ENCODE measurements around the gene BID. TPM values are rescaled to one million over a fixed set of nuclear protein-coding genes. Genes with fewer than 3 reads are reported as not detected.

BID gene
- total RNA-seq, 1 donor from 2014 or later = 24.6 TPM

DNA sequence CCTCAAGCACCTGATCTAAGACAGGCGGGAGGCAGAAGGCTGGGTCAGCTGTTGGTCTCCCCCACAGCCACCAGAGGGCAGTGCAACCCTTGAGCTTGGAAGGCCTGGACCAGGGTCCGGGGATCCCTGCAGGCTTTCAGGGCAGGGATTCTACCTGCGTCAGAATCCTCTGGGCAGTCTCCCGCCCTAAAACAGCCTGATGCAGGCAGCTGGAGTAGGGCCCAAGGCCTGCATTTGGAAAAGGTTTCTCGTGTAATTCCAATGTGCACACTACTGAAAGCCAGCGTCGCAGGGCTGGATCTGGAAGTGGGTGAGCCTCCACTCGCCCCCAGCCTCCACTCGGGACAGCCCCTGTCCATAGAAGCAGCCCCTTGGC, 31.8 kb downstream of the BID start:
- Mint-ChIP-seq H3K4me1 (ENCODE audit: low read depth) (no peaks in the 10 kb centered on the region), H3K4me3 (ENCODE audit: low read depth) (no peak overlapping the region)

DNA sequence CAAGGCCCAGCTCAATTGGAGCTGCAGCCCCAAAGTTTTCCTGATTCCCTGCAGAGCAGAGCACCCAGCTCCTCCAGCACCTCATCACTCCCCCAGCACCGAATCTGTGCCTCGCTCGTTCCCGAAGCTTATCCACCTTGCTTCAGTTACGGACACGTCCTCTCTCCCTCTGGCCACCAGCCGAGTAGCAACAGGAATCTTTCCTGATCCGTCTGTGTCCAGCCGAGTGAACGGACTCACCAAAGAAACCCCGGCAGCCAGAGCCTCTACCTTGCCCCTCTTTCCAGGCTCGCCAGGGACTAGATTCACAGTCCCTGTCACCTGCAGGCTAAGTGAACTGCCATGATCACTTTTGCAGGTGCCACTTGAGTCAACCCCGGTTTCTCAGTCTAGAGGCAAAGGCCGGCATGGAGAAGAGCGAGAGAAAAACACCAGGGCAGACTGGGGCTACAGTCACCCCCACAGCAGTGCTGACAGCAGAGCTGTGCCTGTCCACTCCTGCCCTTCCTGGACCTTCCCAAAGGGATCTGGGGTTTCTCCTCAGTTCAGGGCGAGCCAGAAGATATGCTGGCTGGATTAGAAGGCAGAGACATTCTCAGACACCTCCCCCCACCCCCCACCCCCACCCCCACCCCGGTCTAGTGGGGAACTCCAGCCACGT, 32.3 kb downstream of the BID start:
- H3K27me3 Mint-ChIP-seq = no peaks in the 10 kb centered on the region
- no peaks in the 10 kb centered on the region for H3K4me1 Mint-ChIP-seq (ENCODE audit: low read depth)
- H3K4me3 Mint-ChIP-seq (ENCODE audit: low read depth) = no peak overlapping the region
- no peaks in the 10 kb centered on the region for H3K9me3 Mint-ChIP-seq (ENCODE audit: low read depth)
- DNase-seq (ENCODE audit: low spot score, unreplicated experiment) = no peak
- H3K27ac Mint-ChIP-seq = no peak overlapping the region
- H3K36me3 Mint-ChIP-seq (ENCODE audit: insufficient read depth) = peaks cover 2% of the 10 kb centered on the region
- TF ChIP-seq, protein P1, sequence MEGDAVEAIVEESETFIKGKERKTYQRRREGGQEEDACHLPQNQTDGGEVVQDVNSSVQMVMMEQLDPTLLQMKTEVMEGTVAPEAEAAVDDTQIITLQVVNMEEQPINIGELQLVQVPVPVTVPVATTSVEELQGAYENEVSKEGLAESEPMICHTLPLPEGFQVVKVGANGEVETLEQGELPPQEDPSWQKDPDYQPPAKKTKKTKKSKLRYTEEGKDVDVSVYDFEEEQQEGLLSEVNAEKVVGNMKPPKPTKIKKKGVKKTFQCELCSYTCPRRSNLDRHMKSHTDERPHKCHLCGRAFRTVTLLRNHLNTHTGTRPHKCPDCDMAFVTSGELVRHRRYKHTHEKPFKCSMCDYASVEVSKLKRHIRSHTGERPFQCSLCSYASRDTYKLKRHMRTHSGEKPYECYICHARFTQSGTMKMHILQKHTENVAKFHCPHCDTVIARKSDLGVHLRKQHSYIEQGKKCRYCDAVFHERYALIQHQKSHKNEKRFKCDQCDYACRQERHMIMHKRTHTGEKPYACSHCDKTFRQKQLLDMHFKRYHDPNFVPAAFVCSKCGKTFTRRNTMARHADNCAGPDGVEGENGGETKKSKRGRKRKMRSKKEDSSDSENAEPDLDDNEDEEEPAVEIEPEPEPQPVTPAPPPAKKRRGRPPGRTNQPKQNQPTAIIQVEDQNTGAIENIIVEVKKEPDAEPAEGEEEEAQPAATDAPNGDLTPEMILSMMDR (IDR thresholded peaks at IDR 0.05; ENCODE audit: unreplicated experiment) = no peak

More for the DNA sequence above, 31.8 kb downstream of the BID start:
- no peaks in the 10 kb centered on the region for H3K9me3 Mint-ChIP-seq (ENCODE audit: low read depth)
- no peaks in the 10 kb centered on the region for H3K27me3 Mint-ChIP-seq
- H3K27ac Mint-ChIP-seq = peak overlapping the region; percentile 67
- TF ChIP-seq, protein P1 (IDR thresholded peaks at IDR 0.05; ENCODE audit: unreplicated experiment) = peak; percentile 84
- peaks cover 2% of the 10 kb centered on the region for H3K36me3 Mint-ChIP-seq (ENCODE audit: insufficient read depth)
- peak; percentile 79 for DNase-seq (ENCODE audit: low spot score, unreplicated experiment)

DNA sequence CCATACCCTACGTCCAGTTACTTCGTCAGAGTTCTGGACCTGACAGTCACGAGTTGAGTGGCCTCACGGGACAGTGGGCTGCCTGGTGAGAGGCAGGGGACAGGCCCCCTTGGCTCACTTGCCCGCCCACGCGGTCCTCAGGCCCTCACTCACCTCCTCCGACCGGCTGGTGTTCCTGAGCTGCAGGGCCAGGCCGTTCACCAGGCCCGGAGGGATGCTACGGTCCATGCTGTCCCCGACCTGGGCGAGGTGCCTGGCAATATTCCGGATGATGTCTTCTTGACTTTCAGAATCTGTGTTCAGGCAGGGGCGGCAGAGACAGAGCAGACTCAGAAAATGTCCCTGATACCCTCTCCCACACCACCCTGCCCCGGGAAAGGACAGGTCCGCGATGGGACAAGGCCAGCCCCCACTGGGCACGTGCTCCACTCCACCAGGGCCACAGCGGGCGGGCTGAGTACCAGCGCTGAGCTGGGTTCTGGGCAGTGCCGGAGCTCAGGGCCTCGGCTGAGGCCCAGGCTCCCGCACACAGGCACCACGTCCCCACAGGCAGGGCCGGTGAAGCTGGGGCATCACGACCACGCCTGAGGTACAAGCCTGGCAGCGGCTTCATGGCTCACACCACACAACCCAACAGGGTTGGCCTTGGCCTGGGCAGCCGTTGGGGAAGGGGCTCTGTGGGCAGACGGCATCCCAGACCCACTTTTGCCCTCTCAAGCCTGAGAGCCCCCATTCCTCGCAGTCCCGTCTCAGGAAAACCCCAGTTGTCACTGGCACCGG, 34.9 kb downstream of the BID start:
- TF ChIP-seq, protein P1 (IDR thresholded peaks at IDR 0.05; ENCODE audit: unreplicated experiment) = no peak
- Mint-ChIP-seq H3K9me3 (ENCODE audit: low read depth) (no peaks in the 10 kb centered on the region), H3K27me3 (no peaks in the 10 kb centered on the region), H3K4me1 (ENCODE audit: low read depth) (no peaks in the 10 kb centered on the region), H3K4me3 (ENCODE audit: low read depth) (no peak overlapping the region), H3K36me3 (ENCODE audit: insufficient read depth) (peaks cover 2% of the 10 kb centered on the region), H3K27ac (no peak overlapping the region)
- DNase-seq (ENCODE audit: low spot score, unreplicated experiment) = no peak

DNA sequence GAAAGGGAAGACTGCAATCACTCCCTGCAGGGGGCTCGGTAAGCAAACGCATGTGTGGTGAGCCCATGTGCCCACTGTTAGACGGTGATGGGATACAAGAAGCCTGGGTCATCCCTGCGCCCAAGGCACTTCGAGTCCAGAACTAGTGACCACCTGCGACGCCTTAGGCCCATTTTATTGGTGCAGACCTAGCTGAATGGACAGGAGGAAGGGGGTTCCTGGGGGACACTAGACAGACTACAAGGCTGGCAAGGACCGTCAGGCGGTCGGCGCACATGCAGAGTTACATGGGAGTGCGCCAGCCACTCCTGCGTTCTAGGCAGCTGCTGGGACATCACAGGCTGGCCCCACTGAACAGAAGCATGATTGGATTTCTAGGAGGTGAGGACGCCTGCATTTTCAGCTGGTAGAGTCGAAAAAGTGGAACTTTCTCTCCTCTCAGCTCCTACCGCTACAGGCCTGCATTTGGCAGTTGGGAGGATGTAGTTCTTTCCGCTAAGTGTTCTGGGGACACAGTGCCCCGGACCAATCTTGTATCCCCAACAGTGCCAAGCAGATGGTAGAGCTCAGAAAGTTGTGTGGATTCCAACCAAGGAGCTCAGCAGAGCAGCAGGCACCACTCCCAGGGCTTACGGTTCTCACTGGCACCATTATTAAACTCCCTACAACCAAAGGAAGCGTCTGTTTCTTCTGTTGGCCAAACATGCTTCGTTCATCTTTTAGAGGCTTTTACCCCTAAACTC, 35.7 kb downstream of the BID start:
- TF ChIP-seq, protein P1 (IDR thresholded peaks at IDR 0.05; ENCODE audit: unreplicated experiment) = no peak
- Mint-ChIP-seq H3K27me3 (no peaks in the 10 kb centered on the region), H3K4me3 (ENCODE audit: low read depth) (no peak overlapping the region), H3K27ac (no peak overlapping the region), H3K9me3 (ENCODE audit: low read depth) (no peaks in the 10 kb centered on the region), H3K4me1 (ENCODE audit: low read depth) (no peaks in the 10 kb centered on the region), H3K36me3 (ENCODE audit: insufficient read depth) (peaks cover 3% of the 10 kb centered on the region)
- DNase-seq (ENCODE audit: low spot score, unreplicated experiment) = no peak

DNA sequence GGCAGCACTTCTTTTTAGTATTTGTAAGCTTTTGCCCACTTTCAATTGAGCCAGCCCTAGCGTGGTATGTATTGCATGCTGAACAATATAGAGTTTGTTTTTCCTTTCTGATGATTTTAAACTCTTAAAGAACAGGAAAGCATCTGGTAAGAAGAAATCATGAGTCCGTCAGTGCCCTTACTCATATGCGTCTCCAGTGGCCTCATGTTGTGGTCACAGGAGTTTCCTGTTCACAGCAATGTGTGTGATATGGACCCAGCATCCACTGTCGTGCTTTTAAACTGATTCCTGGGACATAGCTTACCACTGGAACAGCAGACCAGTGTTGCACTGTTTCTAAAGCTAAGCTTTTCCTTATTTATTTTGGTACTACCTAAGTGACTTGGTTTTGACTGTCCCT, 40.1 kb downstream of the BID start:
- Mint-ChIP-seq H3K36me3 (ENCODE audit: insufficient read depth) (peaks cover 3% of the 10 kb centered on the region), H3K4me3 (ENCODE audit: low read depth) (no peak overlapping the region), H3K27ac (no peak overlapping the region), H3K27me3 (no peaks in the 10 kb centered on the region), H3K9me3 (ENCODE audit: low read depth) (no peaks in the 10 kb centered on the region), H3K4me1 (ENCODE audit: low read depth) (peaks cover 2% of the 10 kb centered on the region)
- TF ChIP-seq, protein P1 (IDR thresholded peaks at IDR 0.05; ENCODE audit: unreplicated experiment) = no peak
- no peak for DNase-seq (ENCODE audit: low spot score, unreplicated experiment)
